H1 (cell line): Measurements from ENCODE around the gene SLC9A4. TPM values are rescaled to one million over a fixed set of nuclear protein-coding genes. Genes with fewer than 3 reads are reported as not detected.
A peak's percentile ranks its signal among the peaks of the same experiment; 100 is the strongest.

Experiments
- CTCF ChIA-PET: fragments of 300-600 bp; sonication (Branson Sonifier 250); formaldehyde crosslinking; loops from one replicate; lab custom pipeline; 2021; ENCODE audit not compliant: partially characterized antibody; lab: Charles Lee
- POLR2A ChIA-PET: fragments of 300-600 bp; sonication (Branson Sonifier 250); formaldehyde crosslinking; loops from one replicate; lab custom pipeline; 2021; ENCODE audit warnings: inconsistent platforms; ENCODE audit not compliant: partially characterized antibody; lab: Charles Lee
- DNase-seq, 2 experiments: peaks; one replicate each; pipeline versions ENCODE4 v3.0.0 to v3.0.0-alpha.2; 2010 to 2022; ENCODE audit warnings: low spot score in 2 of 2, low read depth in 1 of 2, mixed read lengths in 1 of 2
- FAIRE-seq: peaks from 2 replicates; lab custom pipeline; 2011; peaks lifted over from hg19 to GRCh38; lab: Jason Lieb, UNC
- H2AFZ ChIP-seq: 2 replicates; pipeline ENCODE4 v1.8.1; 2012; ENCODE audit warnings: low read length, inconsistent platforms
- H2AK5ac ChIP-seq: 2 replicates; pipeline ENCODE4 v1.6.1; 2013; ENCODE audit warnings: low read depth, low read length
- H2BK120ac ChIP-seq: replicated peaks from 2 replicates; pipeline ENCODE3; 2013; ENCODE audit warnings: low read depth, low read length, inconsistent platforms
- H2BK12ac ChIP-seq: 2 replicates; pipeline ENCODE4 v1.6.1; 2013; ENCODE audit warnings: low read depth, low read length
- H2BK15ac ChIP-seq: 2 replicates; pipeline ENCODE4 v1.6.1; 2013; ENCODE audit warnings: low read length
- H2BK20ac ChIP-seq: 2 replicates; pipeline ENCODE4 v1.6.1; 2013; ENCODE audit warnings: low read length
- H2BK5ac ChIP-seq: 2 replicates; pipeline ENCODE4 v1.6.1; 2013; ENCODE audit warnings: low read depth, low read length
- H3K14ac ChIP-seq: 2 replicates; pipeline ENCODE4 v1.6.1; 2013; ENCODE audit warnings: inconsistent platforms; ENCODE audit not compliant: insufficient read length
- H3K18ac ChIP-seq: 2 replicates; pipeline ENCODE4 v1.6.1; 2013; ENCODE audit warnings: low read length; ENCODE audit errors: extremely low read depth
- H3K23ac ChIP-seq: 2 replicates; pipeline ENCODE4 v1.6.1; 2013; ENCODE audit warnings: inconsistent platforms; ENCODE audit not compliant: insufficient read length
- H3K23me2 ChIP-seq: 2 replicates; pipeline ENCODE4 v1.6.1; 2013; ENCODE audit warnings: low read depth, low read length
- H3K27ac ChIP-seq: 2 replicates; pipeline ENCODE4 v1.6.1; 2011; ENCODE audit warnings: low read depth, low read length, inconsistent platforms
- H3K27me3 ChIP-seq, 4 experiments: replicated peaks in 1 of 4; 1 replicate in 1 of 4; 2 replicates in 3 of 4; pipeline versions ENCODE4 v1.6.1 to v1.8.1; 2011 to 2013; ENCODE audit warnings: low read length in 3 of 4, mild to moderate bottlenecking in 3 of 4, inconsistent platforms in 2 of 4, mixed read lengths in 2 of 4, moderate library complexity in 1 of 4; ENCODE audit not compliant: control insufficient read depth in 3 of 4, insufficient read depth in 3 of 4; ENCODE audit errors: extremely low read depth in 1 of 4
- H3K36me3 ChIP-seq, 4 experiments: 2 replicates each; pipeline versions ENCODE4 v1.6.1 to v1.8.1; 2011 to 2013; ENCODE audit warnings: mild to moderate bottlenecking in 4 of 4, low read length in 3 of 4, moderate library complexity in 2 of 4, control low read depth in 1 of 4, inconsistent platforms in 1 of 4; ENCODE audit not compliant: insufficient read depth in 4 of 4, control insufficient read depth in 2 of 4
- H3K4ac ChIP-seq: replicated peaks from 2 replicates; pipeline ENCODE3; 2013; ENCODE audit warnings: low read length, low read depth, mixed read lengths, inconsistent platforms; ENCODE audit not compliant: insufficient read length
- H3K4me1 ChIP-seq, 4 experiments: replicated peaks in 1 of 4; 1 replicate in 1 of 4; 2 replicates in 3 of 4; pipeline versions ENCODE4 v1.6.1 to v1.8.1; 2011 to 2013; ENCODE audit warnings: low read length in 3 of 4, inconsistent platforms in 2 of 4, mixed read lengths in 1 of 4; ENCODE audit not compliant: insufficient read depth in 4 of 4, control insufficient read depth in 3 of 4
- H3K4me2 ChIP-seq, 2 experiments: 2 replicates each; pipeline versions ENCODE4 v1.6.1 to v1.8.1; 2011 to 2013; ENCODE audit warnings: low read depth in 2 of 2, low read length in 2 of 2, control low read depth in 1 of 2, inconsistent platforms in 1 of 2, mild to moderate bottlenecking in 1 of 2; ENCODE audit not compliant: insufficient read depth in 1 of 2
- H3K4me3 ChIP-seq, 4 experiments: fragments of 200-600, 300-600 bp in 1 of 4; sonication (generic), shearing (Covaris generic), sonication (Bioruptor Twin) in 1 of 4; 2 replicates each; pipeline versions ENCODE4 v1.5.1 to v1.8.1; 2011 to 2016; ENCODE audit warnings: low read length in 4 of 4, low read depth in 3 of 4, control low read depth in 2 of 4, inconsistent platforms in 2 of 4, mild to moderate bottlenecking in 2 of 4, mixed read lengths in 1 of 4, moderate library complexity in 1 of 4; ENCODE audit not compliant: insufficient read depth in 2 of 4; ENCODE audit errors: extremely low read depth in 1 of 4
- H3K56ac ChIP-seq: replicated peaks from 2 replicates; pipeline ENCODE3; 2013; ENCODE audit warnings: low read depth, mild to moderate bottlenecking, mixed read lengths, low read length, inconsistent platforms; ENCODE audit not compliant: insufficient read length
- H3K79me1 ChIP-seq: 2 replicates; pipeline ENCODE4 v1.6.1; 2013; ENCODE audit warnings: low read depth, low read length, control low read depth
- H3K79me2 ChIP-seq, 2 experiments: 2 replicates each; pipeline versions ENCODE4 v1.6.1 to v1.8.1; 2012 to 2013; ENCODE audit warnings: low read length in 2 of 2, mild to moderate bottlenecking in 2 of 2, inconsistent platforms in 1 of 2; ENCODE audit not compliant: insufficient read depth in 2 of 2, control insufficient read depth in 1 of 2
- H3K9ac ChIP-seq, 4 experiments: replicated peaks in 1 of 4; 1 replicate in 1 of 4; 2 replicates in 3 of 4; pipeline versions ENCODE4 v1.6.1 to v1.8.1; 2011 to 2013; ENCODE audit warnings: low read depth in 3 of 4, low read length in 3 of 4, control low read depth in 2 of 4, mild to moderate bottlenecking in 2 of 4, moderate library complexity in 2 of 4, inconsistent platforms in 1 of 4; ENCODE audit errors: extremely low read depth in 1 of 4
- H3K9me3 ChIP-seq, 2 experiments: 2 replicates each; pipeline versions ENCODE4 v1.6.1 to v1.8.1; 2012 to 2013; ENCODE audit warnings: mild to moderate bottlenecking in 2 of 2, moderate library complexity in 2 of 2, control low read depth in 1 of 2, inconsistent platforms in 1 of 2, low read depth in 1 of 2, low read length in 1 of 2, mixed read lengths in 1 of 2; ENCODE audit not compliant: insufficient read depth in 2 of 2
- H4K20me1 ChIP-seq, 2 experiments: replicated peaks in 1 of 2; 2 replicates each; pipeline versions ENCODE3 to v1.8.1; 2011 to 2013; ENCODE audit warnings: inconsistent platforms in 2 of 2, low read length in 2 of 2, mild to moderate bottlenecking in 1 of 2; ENCODE audit not compliant: insufficient read depth in 2 of 2, control insufficient read depth in 1 of 2
- H4K5ac ChIP-seq: 2 replicates; pipeline ENCODE4 v1.6.1; 2013; ENCODE audit warnings: low read length, low read depth, mixed read lengths, inconsistent platforms; ENCODE audit not compliant: insufficient read length
- H4K8ac ChIP-seq: 2 replicates; pipeline ENCODE4 v1.8.0; 2013; ENCODE audit warnings: mild to moderate bottlenecking, moderate library complexity, low read length, inconsistent platforms; ENCODE audit not compliant: insufficient read depth; ENCODE audit errors: extremely low read depth
- H4K91ac ChIP-seq: replicated peaks from 2 replicates; pipeline ENCODE3; 2013; ENCODE audit warnings: low read length, mixed read lengths, inconsistent platforms; ENCODE audit not compliant: insufficient read length
- E2F6 ChIP-seq: IDR thresholded peaks from 2 replicates; pipeline ENCODE4 v1.6.1; 2012; ENCODE audit warnings: inconsistent platforms
- POLR2A ChIP-seq, 2 experiments: IDR thresholded peaks; 1 replicate in 1 of 2; 2 replicates in 1 of 2; pipeline ENCODE4 v1.6.1; 2011; ENCODE audit warnings: low read depth in 2 of 2, low read length in 2 of 2, mild to moderate bottlenecking in 2 of 2; ENCODE audit errors: control extremely low read depth in 1 of 2
- POU5F1 ChIP-seq: IDR thresholded peaks from 2 replicates; pipeline ENCODE4 v1.6.1; 2011; ENCODE audit warnings: low read depth, mild to moderate bottlenecking, low read length, moderate library complexity
- SIN3A ChIP-seq, 2 experiments: IDR thresholded peaks in 1 of 2; conservative IDR thresholded peaks in 1 of 2; 2 replicates each; pipeline ENCODE4 v1.6.1; 2011 to 2012; ENCODE audit warnings: low read length in 2 of 2, improper control_type of control experiment in 1 of 2, low read depth in 1 of 2, mild to moderate bottlenecking in 1 of 2
- USF2 ChIP-seq: IDR thresholded peaks from 2 replicates; pipeline ENCODE4 v1.6.1; 2011; ENCODE audit warnings: low read length, improper control_type of control experiment
- WGBS, 2 experiments: shearing (Covaris generic) in 1 of 2; methylation state at CpG; one replicate each; pipeline versions ENCODE4 v1.1.6 to v1.1.7; 2013 to 2015; ENCODE audit warnings: low lambda C conversion rate in 2 of 2, mixed read lengths in 2 of 2, inconsistent platforms in 1 of 2, low coverage in 1 of 2, missing lambda C conversion rate in 1 of 2; ENCODE audit not compliant: insufficient replicate concordance in 2 of 2, insufficient coverage in 1 of 2, insufficient read length in 1 of 2; ENCODE audit errors: extremely low coverage in 1 of 2, missing lambda C conversion rate in 1 of 2; 5-methylcytosine and 5-hydroxymethylcytosine counted together
- polyA plus RNA-seq, 7 experiments: library from polyadenylated mRNA; depleted of rRNA in 3 of 7; stranded (reverse) in 5 of 7; unstranded in 2 of 7; fragments of >200 nt in 5 of 7; fragments of 200-250 nt in 2 of 7; gene quantifications; 1 replicate in 5 of 7; 2 replicates in 1 of 7; 4 replicates in 1 of 7; pipeline versions ENCODE4 v1.2.1 to v1.2.3, GENCODE V29; 2011 to 2013; ENCODE audit warnings: missing spikeins in 2 of 7, mixed read lengths in 2 of 7
- total RNA-seq: library from RNA; stranded (reverse); fragmentation: NEBNext Ultra II Directional; extraction: Animal tissue kit (Norgen Biotek cat#: 25700); gene quantifications from 2 replicates; pipeline ENCODE4 v1.2.1, GENCODE V29; 2021

The SLC9A4 gene
- total and polyA plus RNA-seq, 2 of the 8 experiments (the other 6 are each of a cell fraction or from before 2014, with no cell fraction given): not detected

GRCh38 chr2:102489646-102490045 is 16.6 kb downstream of the SLC9A4 start:
- H3K18ac ChIP-seq: no peak overlapping the region
- no peak overlapping the region for H3K27ac ChIP-seq
- 0 out of 4 replicates have a peak, but pooled peaks cover 0 to 6% of the 10 kb centered on the region in 2 experiments for H3K9me3 ChIP-seq
- H3K4me2 ChIP-seq: peak overlapping the region; percentile 2 to 52; a peak in 3 of 4 replicates
- no peaks in the 10 kb centered on the region for H3K79me1 ChIP-seq
- H3K36me3 ChIP-seq: no peaks in the 10 kb centered on the region
- no peak for TF ChIP-seq E2F6
- TF ChIP-seq POU5F1: peak; percentile 80; the same call in 1 of the 2 replicates
- TF ChIP-seq SIN3A (conservative IDR thresholded peaks at IDR 0.05 in 1 of 2, IDR thresholded peaks at IDR 0.05 in 1 of 2; ENCODE audit: low read depth in 1 of 2, low read length in 2 of 2): no peak
- TF ChIP-seq POLR2A (IDR thresholded peaks at IDR 0.05; ENCODE audit: control extremely low read depth in 1 of 2, low read depth in 2 of 2, low read length in 2 of 2): no peak
- TF ChIP-seq USF2: no peak
- TF ChIP-seq, all 59 proteins: peak for 1
- peaks cover 0 to 3% (median under 1%) of the 10 kb centered on the region in 4 experiments; a peak in 2 of 7 replicates for H3K4me1 ChIP-seq
- no peak overlapping the region for H4K5ac ChIP-seq
- H3K56ac ChIP-seq: no peak overlapping the region
- H2AK5ac ChIP-seq: no peak overlapping the region
- H2BK5ac ChIP-seq: no peak overlapping the region
- FAIRE-seq (no peak), DNase-seq (no peak)
- H2BK15ac ChIP-seq: no peak overlapping the region
- no peak overlapping the region for H4K8ac ChIP-seq
- no peak overlapping the region for H2AFZ ChIP-seq
- H3K27me3 ChIP-seq: 0 out of 7 replicates have a peak, but pooled peaks cover 0 to 2% (median 0%) of the 10 kb centered on the region in 4 experiments
- ChIA-PET CTCF (interaction anchor here (1.5 to 5.3 kb wide), 4 partner anchors 12 to 101 kb away, joined by 3 to 34 read pairs (median 6); partner anchors contain the start of gene SLC9A4), POLR2A (no interaction called here)
- no peaks in the 10 kb centered on the region for H3K79me2 ChIP-seq
- H3K4me3 ChIP-seq: no peak overlapping the region
- H3K4ac ChIP-seq: no peak overlapping the region
- no peak overlapping the region for H4K91ac ChIP-seq
- no peak overlapping the region for H3K14ac ChIP-seq
- 94% methylated on average over 1 of the region's 1 CpG; no CpG with 5 or more reads in 1 of the 2 experiments for WGBS, 2 experiments
- no peak overlapping the region for H3K9ac ChIP-seq
- no peak overlapping the region for H2BK120ac ChIP-seq
- no peaks in the 10 kb centered on the region; the same call in 1 of the 2 replicates for H3K23me2 ChIP-seq
- H4K20me1 ChIP-seq: no peaks in the 10 kb centered on the region
- H2BK12ac ChIP-seq: no peak overlapping the region
- H3K23ac ChIP-seq: no peak overlapping the region
- no peak overlapping the region for H2BK20ac ChIP-seq
